ENCODE results near the gene TOR1AIP2. TPM values are rescaled to one million over a fixed set of nuclear protein-coding genes. Genes with fewer than 3 reads are reported as not detected.

Gene TOR1AIP2
- total and polyA plus RNA-seq, 2 of the 8 experiments (the other 6 are each of a cell fraction or from before 2014, with no cell fraction given) = 12.1 to 75.2 TPM

DNA sequence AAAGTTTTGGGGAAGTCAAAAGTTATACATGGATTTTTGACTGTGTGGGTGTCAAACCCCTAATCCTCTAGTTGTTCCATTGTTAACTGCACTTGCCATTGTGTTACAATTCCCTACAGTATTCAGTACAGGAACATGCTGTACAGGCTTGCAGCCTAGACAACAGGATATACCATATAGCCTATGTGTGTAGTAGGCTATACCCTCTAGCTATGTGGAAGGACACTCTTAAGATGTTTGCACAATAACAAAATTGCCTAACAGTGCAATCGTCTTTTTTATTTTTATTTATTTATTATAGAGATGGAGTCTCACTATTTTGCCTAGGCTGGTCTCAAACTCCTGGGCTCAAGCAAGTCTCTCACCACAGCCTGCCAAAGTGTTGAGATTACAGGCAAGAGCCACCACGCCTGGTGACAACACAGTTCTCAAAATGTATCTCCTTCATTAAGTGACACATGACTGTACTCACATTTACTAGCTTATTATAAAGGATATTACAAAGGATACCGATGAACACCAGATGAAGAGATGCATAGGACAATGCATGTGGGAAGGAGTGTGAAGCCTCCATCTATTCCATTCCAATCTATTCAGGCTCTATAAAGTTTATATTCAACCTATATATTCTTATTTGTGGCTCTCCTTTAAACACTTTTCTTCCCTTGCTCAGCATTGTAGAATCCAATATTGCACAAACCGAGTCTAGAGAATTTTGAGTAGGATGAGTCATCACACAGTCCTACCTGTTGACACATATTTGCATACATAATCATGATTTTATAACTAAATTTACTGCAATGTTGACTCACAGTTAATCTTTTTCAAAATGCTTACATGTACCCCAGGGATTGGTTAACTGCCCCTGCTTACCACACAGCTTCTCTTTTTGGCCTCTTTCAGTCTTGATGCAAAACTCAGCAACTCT, 48.6 kb upstream of the TOR1AIP2 start:
- Histone ChIP-seq H4K5ac (ENCODE audit: insufficient read length, low read depth, low read length) (no peak overlapping the region), H2AFZ (ENCODE audit: low read length) (no peak overlapping the region), H3K79me1 (ENCODE audit: low read depth, low read length) (no peaks in the 10 kb centered on the region), H3K9me3 (ENCODE audit: insufficient read depth in 2 of 2, low read depth in 1 of 2, low read length in 1 of 2) (no peaks in the 10 kb centered on the region), H2BK20ac (ENCODE audit: low read length) (no peak overlapping the region), H2BK15ac (ENCODE audit: low read length) (no peak overlapping the region), H3K23me2 (ENCODE audit: low read depth, low read length) (no peaks in the 10 kb centered on the region), H2BK12ac (ENCODE audit: low read depth, low read length) (no peak overlapping the region), H4K91ac (replicated peaks; ENCODE audit: insufficient read length, low read length) (no peak overlapping the region), H4K20me1 (replicated peaks in 1 of 2; ENCODE audit: control insufficient read depth in 1 of 2, insufficient read depth in 2 of 2, low read length in 2 of 2) (no peaks in the 10 kb centered on the region), H3K4ac (replicated peaks; ENCODE audit: insufficient read length, low read depth, low read length) (no peak overlapping the region), H3K4me3 (ENCODE audit: extremely low read depth in 1 of 4, insufficient read depth in 2 of 4, low read depth in 3 of 4, low read length in 4 of 4) (no peak overlapping the region), H2BK120ac (replicated peaks; ENCODE audit: low read depth, low read length) (no peak overlapping the region), H3K56ac (replicated peaks; ENCODE audit: insufficient read length, low read depth, low read length) (no peak overlapping the region), H3K18ac (ENCODE audit: extremely low read depth, low read length) (no peak overlapping the region), H3K27me3 (replicated peaks in 1 of 4; ENCODE audit: control insufficient read depth in 3 of 4, extremely low read depth in 1 of 4, insufficient read depth in 3 of 4, low read length in 3 of 4) (peaks cover 0 to 1% (median 0%) of the 10 kb centered on the region in 4 experiments; a peak in 1 of 7 replicates), H3K9ac (replicated peaks in 1 of 4; ENCODE audit: extremely low read depth in 1 of 4, low read depth in 3 of 4, low read length in 3 of 4) (no peak overlapping the region), H4K8ac (ENCODE audit: extremely low read depth, insufficient read depth, low read length) (no peak overlapping the region), H3K4me1 (replicated peaks in 1 of 4; ENCODE audit: control insufficient read depth in 3 of 4, insufficient read depth in 4 of 4, low read length in 3 of 4) (peaks cover 0 to 12% (median 3%) of the 10 kb centered on the region in 4 experiments; a peak in 2 of 7 replicates), H3K14ac (ENCODE audit: insufficient read length) (no peak overlapping the region), H3K4me2 (ENCODE audit: insufficient read depth in 1 of 2, low read depth in 2 of 2, low read length in 2 of 2) (no peak overlapping the region), H3K27ac (ENCODE audit: low read depth, low read length) (no peak overlapping the region), H2AK5ac (ENCODE audit: low read depth, low read length) (no peak overlapping the region), H2BK5ac (ENCODE audit: low read depth, low read length) (no peak overlapping the region), H3K23ac (ENCODE audit: insufficient read length) (no peak overlapping the region), H3K36me3 (ENCODE audit: control insufficient read depth in 2 of 4, insufficient read depth in 4 of 4, low read length in 3 of 4) (no peaks in the 10 kb centered on the region), H3K79me2 (ENCODE audit: control insufficient read depth in 1 of 2, insufficient read depth in 2 of 2, low read length in 2 of 2) (no peaks in the 10 kb centered on the region)
- DNase-seq (ENCODE audit: low read depth in 1 of 2, low spot score in 2 of 2) = no peak
- WGBS, 2 experiments (ENCODE audit: extremely low coverage in 1 of 2, insufficient coverage in 1 of 2, insufficient read length in 1 of 2, insufficient replicate concordance in 2 of 2, low coverage in 1 of 2, low lambda C conversion rate in 2 of 2, missing lambda C conversion rate in 1 of 2) = 87% methylated on average over 4 of the region's 4 CpGs; no CpG with 5 or more reads in 1 of the 2 experiments
- no peak for FAIRE-seq
- TF ChIP-seq CREB1 (IDR thresholded peaks at IDR 0.05) (no peak), GABPA (IDR thresholded peaks at IDR 0.05; ENCODE audit: borderline replicate concordance, insufficient read depth, low read length) (no peak)
- POLR2A ChIA-PET (ENCODE audit: partially characterized antibody) = no interaction called here
- CTCF ChIA-PET (ENCODE audit: partially characterized antibody) = interaction anchor here (0.6 to 1.4 kb wide), 2 partner anchors 16 to 165 kb away, joined by 3 read pairs; no protein-coding TSS in a partner anchor

All from H1 (cell line).